DMS 273 (cell line): ENCODE results near the gene DPF3.
A peak's percentile ranks its signal among the peaks of the same experiment; 100 is the strongest.

Experiments
- DNase-seq: peaks from one replicate; lab custom pipeline; 2025; ENCODE audit not compliant: unreplicated experiment; lab: John Stamatoyannopoulos, UW

DPF3 gene

GRCh38 chr14:72582582-72582981 lies 311.3 kb downstream of the DPF3 start:
- no peak for DNase-seq

- no peak for DNase-seq
Measured at GRCh38 chr14:72578514-72578913, 315.4 kb downstream of the DPF3 start.

DNA sequence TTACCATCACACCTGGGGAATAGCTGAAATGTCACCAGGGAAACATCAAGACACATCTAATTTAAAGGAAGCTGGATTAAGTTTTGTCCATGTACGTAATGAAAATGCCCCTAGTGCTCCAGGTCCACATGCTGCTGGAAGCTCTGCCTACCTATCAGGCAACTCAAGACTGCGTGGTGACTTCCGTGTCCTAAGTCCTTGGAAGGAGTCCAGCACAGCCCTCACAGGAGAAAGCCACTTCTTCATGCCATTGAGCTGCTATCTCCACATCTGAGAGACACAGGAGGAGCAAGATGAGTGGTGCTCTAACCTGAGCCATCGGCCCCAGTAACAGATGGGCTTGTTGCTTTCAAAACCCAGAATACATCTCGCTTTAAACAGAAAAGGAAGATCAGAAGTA lies 316.4 kb downstream of the DPF3 start:
- peak; percentile 12 for DNase-seq

GRCh38 chr14:72576258-72576657 lies 317.6 kb downstream of the DPF3 start:
- peak; percentile 35 for DNase-seq

DNA sequence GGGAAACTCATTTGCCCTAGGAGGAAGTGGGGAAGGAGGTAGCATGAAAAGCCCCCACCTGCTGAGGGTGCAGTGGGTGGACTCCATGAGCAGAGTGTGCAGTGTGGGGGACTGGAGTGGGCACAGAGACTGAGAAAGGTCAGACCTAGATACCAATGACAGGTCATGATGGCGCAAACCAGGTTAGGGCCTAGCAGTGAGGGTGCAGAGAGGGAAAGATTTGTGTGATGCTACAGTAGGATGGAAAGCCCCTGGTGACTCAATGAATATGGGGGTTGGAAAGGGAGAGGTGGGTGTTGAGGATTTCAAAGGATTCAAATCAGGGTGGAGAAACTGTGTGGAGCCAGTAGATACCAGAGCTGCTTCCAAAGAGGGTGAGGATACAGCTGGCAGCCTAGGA lies 319.2 kb downstream of the DPF3 start:
- no peak for DNase-seq

GRCh38 chr14:72573725-72574417 lies 320.0 kb downstream of the DPF3 start:
- peak; percentile 90 for DNase-seq
